ENCODE data around the gene RASA3.

GRCh38 chr13:113969311-113969972, 163.0 kb downstream of the RASA3 start:
- no peak for TF ChIP-seq CTCF (conservative IDR thresholded peaks at IDR 0.05)
- TF ChIP-seq EZH2 (IDR thresholded peaks at IDR 0.05; ENCODE audit: low read depth): no peak
